D721Med (cell line): ENCODE data around the gene ERC2.

Experiments
- DNase-seq: peaks from one replicate; pipeline ENCODE4 v3.0.0; 2011; ENCODE audit warnings: low spot score; ENCODE audit not compliant: insufficient read length
- FAIRE-seq: peaks from 2 replicates; lab custom pipeline; 2011; peaks lifted over from hg19 to GRCh38; lab: Jason Lieb, UNC
- TF ChIP-seq, protein P1 (sequence below): IDR thresholded peaks from 2 replicates; pipeline ENCODE4 v1.5.1; 2012; ENCODE audit warnings: mild to moderate bottlenecking, control low read depth; ENCODE audit not compliant: insufficient read depth; ENCODE audit errors: missing control alignments

ERC2 gene

DNA sequence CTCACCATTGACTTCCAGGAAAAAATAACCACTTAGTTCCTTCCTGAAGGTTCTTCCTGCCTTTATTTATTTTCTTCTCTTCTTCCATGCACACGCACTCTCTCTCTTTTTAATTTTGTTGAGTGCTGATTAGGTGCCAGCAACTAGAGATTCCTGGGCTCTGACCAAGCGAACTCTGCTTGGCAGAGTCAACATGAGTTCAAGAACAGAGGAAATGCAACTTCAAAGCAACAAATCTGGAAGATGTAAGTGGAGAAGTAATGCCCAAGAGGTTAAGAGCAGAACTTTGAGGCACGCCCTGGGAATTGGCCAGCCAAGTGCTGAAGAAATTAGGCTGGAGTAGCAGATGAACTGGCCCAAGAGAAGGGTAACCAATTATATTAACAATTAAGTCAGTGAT, 8.5 kb downstream of the ERC2 start:
- no peak for DNase-seq
- no peak for FAIRE-seq
- TF ChIP-seq, protein P1, sequence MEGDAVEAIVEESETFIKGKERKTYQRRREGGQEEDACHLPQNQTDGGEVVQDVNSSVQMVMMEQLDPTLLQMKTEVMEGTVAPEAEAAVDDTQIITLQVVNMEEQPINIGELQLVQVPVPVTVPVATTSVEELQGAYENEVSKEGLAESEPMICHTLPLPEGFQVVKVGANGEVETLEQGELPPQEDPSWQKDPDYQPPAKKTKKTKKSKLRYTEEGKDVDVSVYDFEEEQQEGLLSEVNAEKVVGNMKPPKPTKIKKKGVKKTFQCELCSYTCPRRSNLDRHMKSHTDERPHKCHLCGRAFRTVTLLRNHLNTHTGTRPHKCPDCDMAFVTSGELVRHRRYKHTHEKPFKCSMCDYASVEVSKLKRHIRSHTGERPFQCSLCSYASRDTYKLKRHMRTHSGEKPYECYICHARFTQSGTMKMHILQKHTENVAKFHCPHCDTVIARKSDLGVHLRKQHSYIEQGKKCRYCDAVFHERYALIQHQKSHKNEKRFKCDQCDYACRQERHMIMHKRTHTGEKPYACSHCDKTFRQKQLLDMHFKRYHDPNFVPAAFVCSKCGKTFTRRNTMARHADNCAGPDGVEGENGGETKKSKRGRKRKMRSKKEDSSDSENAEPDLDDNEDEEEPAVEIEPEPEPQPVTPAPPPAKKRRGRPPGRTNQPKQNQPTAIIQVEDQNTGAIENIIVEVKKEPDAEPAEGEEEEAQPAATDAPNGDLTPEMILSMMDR: no peak

- FAIRE-seq (no peak), DNase-seq (no peak)
- TF ChIP-seq, protein P1: no peak
These were observed 9.2 kb downstream of the ERC2 start for GRCh38 chr3:56459104-56459496.

DNA sequence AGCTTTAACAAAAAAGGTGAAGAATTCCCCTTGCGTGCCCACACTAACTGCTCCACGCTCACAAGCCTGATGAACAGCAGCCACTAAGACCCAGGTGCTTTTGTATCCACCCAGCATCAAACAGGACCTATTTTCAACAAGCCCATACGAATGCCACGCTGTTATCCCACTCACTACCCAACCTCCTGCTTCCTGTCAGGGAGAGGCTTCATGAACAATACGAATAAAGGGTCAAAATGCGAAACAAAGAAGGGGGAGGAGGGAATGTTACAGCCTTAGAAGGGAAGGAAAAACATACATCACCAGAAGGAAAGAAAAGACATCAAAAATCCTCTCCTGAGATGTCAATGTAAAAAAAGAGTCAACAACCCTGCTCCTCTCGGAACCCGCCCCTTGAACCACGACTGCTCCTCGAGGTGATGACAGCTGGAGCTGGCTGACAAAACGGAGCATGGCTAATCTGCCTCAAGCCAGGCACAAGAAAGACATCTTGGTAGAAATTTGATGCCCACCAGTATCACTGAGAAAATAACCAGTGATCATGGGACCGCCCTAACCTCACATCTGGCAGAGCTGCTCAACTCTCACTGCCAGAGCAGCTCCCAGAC, 9.7 kb downstream of the ERC2 start:
- DNase-seq (no peak), FAIRE-seq (no peak)
- TF ChIP-seq, protein P1: no peak

DNA sequence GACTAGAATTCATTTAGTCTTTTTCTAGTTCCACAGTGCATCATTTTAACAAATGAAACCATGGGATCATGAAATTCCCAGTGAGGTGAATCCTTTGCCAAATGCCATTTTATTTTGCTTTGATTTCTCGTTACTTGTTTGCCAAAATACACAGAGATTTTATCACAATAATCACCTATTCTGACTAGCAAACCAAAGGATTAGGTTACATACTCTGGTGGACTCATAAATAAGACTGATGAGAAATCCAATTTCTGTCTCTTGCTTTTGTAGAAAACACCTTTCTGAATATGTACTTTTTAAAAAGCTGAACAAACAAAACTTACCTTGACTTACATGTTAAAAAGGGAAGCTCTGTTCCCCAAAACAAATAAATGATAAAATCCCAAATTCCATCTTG, 12.2 kb downstream of the ERC2 start:
- TF ChIP-seq, protein P1: no peak
- no peak for DNase-seq
- no peak for FAIRE-seq

GRCh38 chr3:56453011-56453410, 15.3 kb downstream of the ERC2 start:
- no peak for FAIRE-seq
- TF ChIP-seq, protein P1: no peak
- DNase-seq: no peak

DNA sequence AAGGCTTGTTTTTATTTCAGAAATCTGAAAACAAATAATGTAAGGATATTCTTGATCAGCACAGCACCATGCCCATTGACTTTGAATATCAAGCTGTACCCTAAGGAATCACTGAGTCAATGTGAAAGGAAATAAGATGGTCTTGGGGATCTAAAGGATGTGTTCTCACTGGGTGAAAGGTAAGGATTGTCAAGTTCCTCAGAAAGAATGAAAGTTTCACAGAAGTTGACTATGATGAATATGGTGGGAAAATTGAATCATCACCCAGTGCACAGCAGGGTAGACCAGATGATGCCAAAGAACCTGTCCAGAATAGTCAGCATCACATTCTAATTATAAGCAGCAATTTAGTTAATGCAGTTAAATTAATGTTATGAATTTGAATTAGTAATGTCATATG, 16.2 kb downstream of the ERC2 start:
- TF ChIP-seq, protein P1: no peak
- no peak for FAIRE-seq
- DNase-seq: no peak

DNA sequence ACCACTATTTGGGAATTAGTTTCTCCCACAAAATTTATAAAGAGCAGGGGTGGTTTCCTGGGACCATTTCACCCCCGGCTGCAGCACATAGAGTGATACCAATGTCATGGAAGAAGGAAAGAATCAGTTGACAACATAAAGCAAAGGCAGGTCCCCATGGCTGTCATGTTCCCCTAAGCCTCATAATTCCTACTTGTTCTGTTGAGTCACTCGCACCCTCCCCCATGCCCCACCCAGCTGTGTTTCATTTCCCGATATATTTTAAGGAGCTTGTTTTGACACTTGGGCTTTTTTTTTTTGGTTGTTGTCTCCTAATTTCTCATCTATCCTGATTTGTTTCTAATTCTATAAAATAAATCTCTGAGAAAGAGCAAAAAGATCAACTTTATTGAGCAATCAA, 24.9 kb downstream of the ERC2 start:
- FAIRE-seq (no peak), DNase-seq (no peak)
- TF ChIP-seq, protein P1: no peak
